Measurements from ENCODE around the gene SLC4A11.
A peak's percentile ranks its signal among the peaks of the same experiment; 100 is the strongest.

SLC4A11 gene

DNA sequence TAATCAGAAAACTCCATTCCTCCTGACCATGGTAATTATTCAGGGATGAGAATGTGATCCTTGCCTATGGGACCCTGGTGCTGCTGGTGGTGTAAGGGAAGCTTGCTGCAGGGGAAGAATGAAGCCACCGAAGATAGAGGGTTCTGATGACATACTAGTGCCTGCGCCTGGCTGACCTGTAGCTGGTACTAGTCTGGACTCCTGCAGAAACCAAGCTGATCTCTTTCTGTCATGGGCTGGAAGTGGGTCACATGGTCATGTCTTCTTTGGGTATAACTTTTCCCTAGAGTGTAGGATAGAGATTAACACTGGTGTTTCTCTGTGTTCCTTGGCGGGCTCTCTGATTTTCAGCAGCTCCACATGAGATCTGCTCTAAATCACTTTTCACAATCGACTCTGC lies 8.6 kb upstream of the SLC4A11 start:
- TF ChIP-seq, protein P1, sequence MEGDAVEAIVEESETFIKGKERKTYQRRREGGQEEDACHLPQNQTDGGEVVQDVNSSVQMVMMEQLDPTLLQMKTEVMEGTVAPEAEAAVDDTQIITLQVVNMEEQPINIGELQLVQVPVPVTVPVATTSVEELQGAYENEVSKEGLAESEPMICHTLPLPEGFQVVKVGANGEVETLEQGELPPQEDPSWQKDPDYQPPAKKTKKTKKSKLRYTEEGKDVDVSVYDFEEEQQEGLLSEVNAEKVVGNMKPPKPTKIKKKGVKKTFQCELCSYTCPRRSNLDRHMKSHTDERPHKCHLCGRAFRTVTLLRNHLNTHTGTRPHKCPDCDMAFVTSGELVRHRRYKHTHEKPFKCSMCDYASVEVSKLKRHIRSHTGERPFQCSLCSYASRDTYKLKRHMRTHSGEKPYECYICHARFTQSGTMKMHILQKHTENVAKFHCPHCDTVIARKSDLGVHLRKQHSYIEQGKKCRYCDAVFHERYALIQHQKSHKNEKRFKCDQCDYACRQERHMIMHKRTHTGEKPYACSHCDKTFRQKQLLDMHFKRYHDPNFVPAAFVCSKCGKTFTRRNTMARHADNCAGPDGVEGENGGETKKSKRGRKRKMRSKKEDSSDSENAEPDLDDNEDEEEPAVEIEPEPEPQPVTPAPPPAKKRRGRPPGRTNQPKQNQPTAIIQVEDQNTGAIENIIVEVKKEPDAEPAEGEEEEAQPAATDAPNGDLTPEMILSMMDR (conservative IDR thresholded peaks at IDR 0.05; ENCODE audit: low read depth, low read length) = no peak
- no peak overlapping the region for H3K4me3 ChIP-seq (ENCODE audit: low read depth, low read length)
- DNase-seq (ENCODE audit: low read depth) = peak; percentile 24

DNA sequence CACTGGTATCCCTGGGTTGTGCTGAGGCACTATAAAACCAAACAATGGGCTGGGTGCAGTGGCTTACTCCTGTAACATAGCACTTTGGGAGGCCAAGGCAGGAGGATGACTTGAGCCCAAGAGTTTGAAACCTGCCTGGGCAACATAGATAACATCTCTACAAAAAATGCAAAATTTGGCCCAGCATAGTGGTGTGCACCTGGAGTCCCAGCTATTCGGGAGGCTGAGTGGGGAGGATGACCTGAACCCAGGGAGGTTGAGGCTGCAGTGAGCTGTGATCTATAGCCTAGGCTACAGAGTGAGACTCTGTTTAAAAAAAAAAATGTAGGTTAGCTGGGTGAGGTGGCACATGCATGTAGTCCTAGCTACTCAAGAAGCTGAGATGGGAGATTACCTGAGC lies 7.7 kb upstream of the SLC4A11 start:
- no peak overlapping the region for H3K4me3 ChIP-seq (ENCODE audit: low read depth, low read length)
- DNase-seq (ENCODE audit: low read depth) = no peak
- TF ChIP-seq, protein P1 (conservative IDR thresholded peaks at IDR 0.05; ENCODE audit: low read depth, low read length) = no peak

DNA sequence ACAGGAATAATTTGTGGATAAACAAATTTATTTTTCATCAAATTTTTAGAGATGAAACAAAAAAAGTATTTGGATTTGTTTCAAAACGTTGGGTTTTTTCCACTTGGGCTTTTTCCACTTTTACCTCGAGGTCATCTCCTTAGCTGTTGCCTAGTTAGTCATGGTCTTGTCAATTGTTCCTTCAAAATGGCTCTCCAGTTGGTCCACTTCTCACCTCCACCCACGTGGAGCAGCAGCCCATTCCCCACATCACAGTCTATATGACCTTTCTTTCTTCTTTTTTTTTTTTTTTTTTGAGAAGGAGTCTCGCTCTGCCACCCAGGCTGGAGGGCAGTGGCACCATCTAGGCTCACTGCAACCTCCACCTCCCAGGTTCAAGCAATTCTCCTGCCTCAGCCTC lies 6.7 kb upstream of the SLC4A11 start:
- TF ChIP-seq, protein P1 (conservative IDR thresholded peaks at IDR 0.05; ENCODE audit: low read depth, low read length) = no peak
- no peak overlapping the region for H3K4me3 ChIP-seq (ENCODE audit: low read depth, low read length)
- DNase-seq (ENCODE audit: low read depth) = no peak

DNA sequence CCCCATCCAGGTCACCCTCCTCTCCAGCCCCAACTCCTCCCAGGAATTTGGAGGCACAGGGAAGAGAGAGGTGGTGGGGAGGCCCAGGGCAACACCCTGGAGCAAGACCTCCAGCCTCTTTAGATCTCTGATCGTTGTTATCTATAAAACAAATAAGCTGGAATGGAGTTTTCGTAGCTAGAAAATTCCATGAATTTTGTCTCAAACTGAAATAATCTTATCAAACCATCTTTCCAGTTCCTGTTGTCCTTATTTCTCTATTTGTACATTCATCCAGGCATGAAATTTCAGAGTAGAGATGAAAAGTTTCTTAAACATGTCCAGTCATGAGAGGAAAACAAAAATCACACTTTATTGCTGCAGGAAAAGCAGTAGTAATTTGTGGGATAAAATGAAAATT lies 6.2 kb upstream of the SLC4A11 start:
- no peak for DNase-seq (ENCODE audit: low read depth)
- TF ChIP-seq, protein P1 (conservative IDR thresholded peaks at IDR 0.05; ENCODE audit: low read depth, low read length) = no peak
- no peak overlapping the region for H3K4me3 ChIP-seq (ENCODE audit: low read depth, low read length)

DNA sequence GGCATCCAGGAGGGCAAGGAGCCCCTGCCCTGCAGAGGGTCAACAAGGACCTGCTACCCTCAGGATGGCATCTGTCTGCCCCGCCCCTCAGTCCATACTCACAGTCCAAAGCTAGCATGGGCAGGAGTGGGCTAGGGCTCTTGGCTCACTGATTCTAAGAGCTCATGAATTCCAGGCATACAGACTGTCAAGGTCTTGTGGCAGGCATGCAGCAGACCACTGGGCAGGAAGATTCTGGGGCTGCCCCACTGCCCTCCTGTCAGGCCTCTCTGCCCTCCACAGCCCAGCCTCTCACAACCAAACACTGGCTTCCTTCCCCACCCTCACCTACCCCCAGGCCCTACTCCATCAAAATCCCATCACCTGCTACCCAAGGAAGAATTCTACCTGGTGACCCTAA lies 5.6 kb upstream of the SLC4A11 start:
- no peak for DNase-seq (ENCODE audit: low read depth)
- TF ChIP-seq, protein P1 (conservative IDR thresholded peaks at IDR 0.05; ENCODE audit: low read depth, low read length) = no peak
- H3K4me3 ChIP-seq (ENCODE audit: low read depth, low read length) = no peak overlapping the region

DNA sequence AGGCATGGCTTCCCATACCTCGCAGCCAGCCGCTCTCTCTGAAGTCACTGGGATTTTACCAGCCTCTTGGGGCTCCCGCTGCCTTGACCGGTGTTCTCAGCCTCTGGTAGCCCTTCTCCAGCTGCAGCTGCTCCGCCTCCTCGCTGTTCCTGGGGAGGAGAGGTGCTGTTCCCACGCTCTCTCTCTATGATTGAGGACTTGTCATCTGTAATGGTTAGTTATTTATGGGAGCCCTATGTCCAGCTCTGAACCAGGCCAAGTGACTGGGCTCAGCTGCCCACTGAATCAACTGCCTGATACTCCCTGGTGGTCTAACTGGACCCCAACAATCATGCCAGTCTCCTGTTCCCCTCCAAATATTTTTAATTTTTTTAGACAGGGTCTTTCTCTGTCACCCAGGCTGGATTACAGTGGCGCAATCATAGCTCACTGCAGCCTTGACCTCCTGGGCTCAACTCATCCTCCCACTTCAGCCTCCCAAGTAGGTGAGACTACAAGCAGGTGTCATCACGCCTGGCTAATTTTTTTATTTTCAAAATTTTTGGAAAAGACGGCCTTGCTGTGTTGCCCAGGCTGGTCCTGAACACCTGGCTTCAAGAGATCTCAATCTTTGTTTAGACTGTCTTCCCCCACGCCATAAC lies 4.8 kb upstream of the SLC4A11 start:
- DNase-seq (ENCODE audit: low read depth) = no peak
- H3K4me3 ChIP-seq (ENCODE audit: low read depth, low read length) = no peak overlapping the region
- TF ChIP-seq, protein P1 (conservative IDR thresholded peaks at IDR 0.05; ENCODE audit: low read depth, low read length) = no peak

DNA sequence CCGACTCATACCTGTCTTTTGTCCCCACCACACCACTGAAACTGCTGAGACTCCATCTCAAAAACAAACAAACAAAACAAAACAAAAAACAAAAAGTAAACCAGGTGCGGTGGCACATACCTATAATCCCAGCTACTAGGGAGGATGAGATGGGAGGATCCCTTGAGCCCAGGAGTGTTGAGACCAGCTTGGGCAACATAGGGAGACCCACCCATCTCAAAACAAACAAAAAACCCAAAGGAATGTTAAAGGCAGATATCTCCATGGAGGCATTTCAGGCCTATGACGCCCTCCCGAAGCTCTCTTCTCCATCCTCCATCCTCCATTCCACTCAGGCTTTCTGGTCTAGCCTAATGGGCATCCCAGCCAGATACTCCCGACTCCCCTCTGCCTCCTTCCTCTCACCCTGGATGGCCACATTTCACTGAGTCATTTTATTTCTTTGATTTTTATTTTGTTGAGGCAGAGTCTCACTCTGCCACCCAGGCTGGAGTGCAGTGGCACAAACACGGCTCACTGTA lies 3.2 kb upstream of the SLC4A11 start:
- TF ChIP-seq, protein P1 (conservative IDR thresholded peaks at IDR 0.05; ENCODE audit: low read depth, low read length) = no peak
- DNase-seq (ENCODE audit: low read depth) = no peak
- no peak overlapping the region for H3K4me3 ChIP-seq (ENCODE audit: low read depth, low read length)
